ENCODE measurements around the gene TMEM248.

DNA sequence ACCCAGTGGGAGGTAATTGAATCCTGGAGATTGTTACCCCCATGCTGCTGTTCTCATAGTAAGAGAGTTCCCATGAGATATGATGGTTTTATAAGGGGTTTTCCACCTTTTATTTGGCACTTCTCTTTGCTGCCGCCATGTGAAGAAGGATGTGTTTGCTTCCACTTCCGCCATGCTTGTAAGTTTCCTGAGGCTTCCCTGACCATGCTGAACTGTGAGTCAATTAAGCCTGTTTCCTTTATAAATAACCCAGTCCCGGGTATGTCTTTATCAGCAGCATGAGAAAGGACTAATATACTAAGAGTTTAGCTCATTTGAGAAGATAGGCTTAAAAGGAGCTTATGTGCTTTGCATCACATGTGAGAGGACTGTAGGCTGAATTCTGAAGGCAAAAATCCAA is 29.3 kb downstream of the TMEM248 start:
- TF ChIP-seq, protein P1, sequence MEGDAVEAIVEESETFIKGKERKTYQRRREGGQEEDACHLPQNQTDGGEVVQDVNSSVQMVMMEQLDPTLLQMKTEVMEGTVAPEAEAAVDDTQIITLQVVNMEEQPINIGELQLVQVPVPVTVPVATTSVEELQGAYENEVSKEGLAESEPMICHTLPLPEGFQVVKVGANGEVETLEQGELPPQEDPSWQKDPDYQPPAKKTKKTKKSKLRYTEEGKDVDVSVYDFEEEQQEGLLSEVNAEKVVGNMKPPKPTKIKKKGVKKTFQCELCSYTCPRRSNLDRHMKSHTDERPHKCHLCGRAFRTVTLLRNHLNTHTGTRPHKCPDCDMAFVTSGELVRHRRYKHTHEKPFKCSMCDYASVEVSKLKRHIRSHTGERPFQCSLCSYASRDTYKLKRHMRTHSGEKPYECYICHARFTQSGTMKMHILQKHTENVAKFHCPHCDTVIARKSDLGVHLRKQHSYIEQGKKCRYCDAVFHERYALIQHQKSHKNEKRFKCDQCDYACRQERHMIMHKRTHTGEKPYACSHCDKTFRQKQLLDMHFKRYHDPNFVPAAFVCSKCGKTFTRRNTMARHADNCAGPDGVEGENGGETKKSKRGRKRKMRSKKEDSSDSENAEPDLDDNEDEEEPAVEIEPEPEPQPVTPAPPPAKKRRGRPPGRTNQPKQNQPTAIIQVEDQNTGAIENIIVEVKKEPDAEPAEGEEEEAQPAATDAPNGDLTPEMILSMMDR (IDR thresholded peaks at IDR 0.05), result no peak
- no peak for TF ChIP-seq POLR2A (IDR thresholded peaks at IDR 0.05)

Data from lower leg skin (tissue), 3 donors.